ENCODE measurements around the gene CALCOCO1.
A peak's percentile ranks its signal among the peaks of the same experiment; 100 is the strongest.

The CALCOCO1 gene

GRCh38 chr12:53751336-53752191, 24.3 kb upstream of the CALCOCO1 start, which contains the start of gene CISTR:
TSS of gene CISTR (minus strand) at chr12:53751979.
- no peak for DNase-seq (ENCODE audit: low read depth)

- no peak for DNase-seq (ENCODE audit: low read depth)
These were observed 23.6 kb upstream of the CALCOCO1 start for GRCh38 chr12:53750812-53751335.

GRCh38 chr12:53749986-53750811, 22.9 kb upstream of the CALCOCO1 start:
- DNase-seq (ENCODE audit: low read depth), result no peak

GRCh38 chr12:53748072-53748840, 21.0 kb upstream of the CALCOCO1 start:
- DNase-seq (ENCODE audit: low read depth), result no peak

GRCh38 chr12:53747095-53747494, 19.8 kb upstream of the CALCOCO1 start:
- no peak for DNase-seq (ENCODE audit: low read depth)

GRCh38 chr12:53746592-53747092, 19.4 kb upstream of the CALCOCO1 start:
- DNase-seq (ENCODE audit: low read depth), result peak; percentile 84

GRCh38 chr12:53744751-53745150, 17.5 kb upstream of the CALCOCO1 start:
- DNase-seq (ENCODE audit: low read depth), result no peak

GRCh38 chr12:53744130-53744441, 16.8 kb upstream of the CALCOCO1 start:
- DNase-seq (ENCODE audit: low read depth), result no peak

GRCh38 chr12:53743266-53744129, 16.2 kb upstream of the CALCOCO1 start:
- peak; percentile 43 for DNase-seq (ENCODE audit: low read depth)

GRCh38 chr12:53740130-53740491, 12.9 kb upstream of the CALCOCO1 start:
- DNase-seq (ENCODE audit: low read depth), result no peak

GRCh38 chr12:53739214-53740129, 12.2 kb upstream of the CALCOCO1 start:
- no peak for DNase-seq (ENCODE audit: low read depth)

GRCh38 chr12:53738406-53739213, 11.4 kb upstream of the CALCOCO1 start:
- DNase-seq (ENCODE audit: low read depth), result peak; percentile 34

- no peak for DNase-seq (ENCODE audit: low read depth)
These were observed 10.7 kb upstream of the CALCOCO1 start for GRCh38 chr12:53737951-53738405.

- no peak for DNase-seq (ENCODE audit: low read depth)
These were observed 10.0 kb upstream of the CALCOCO1 start for GRCh38 chr12:53737093-53737808.

GRCh38 chr12:53736592-53736991, 9.3 kb upstream of the CALCOCO1 start:
- DNase-seq (ENCODE audit: low read depth), result no peak

- no peak for DNase-seq (ENCODE audit: low read depth)
These were observed 8.3 kb upstream of the CALCOCO1 start for GRCh38 chr12:53735556-53735955.

GRCh38 chr12:53734425-53734824, 7.2 kb upstream of the CALCOCO1 start:
- no peak for DNase-seq (ENCODE audit: low read depth)

- DNase-seq (ENCODE audit: low read depth), result no peak
These were observed 6.6 kb upstream of the CALCOCO1 start for GRCh38 chr12:53733807-53734200.

Data from T follicular helper cell (primary cell).